HL-60 (cell line): ENCODE measurements around the gene OTOP3.

Source experiments
- DNase-seq, 2 experiments: peaks; one replicate each; pipeline ENCODE4 v3.0.0-alpha.2; 2010 to 2020; ENCODE audit warnings: low read depth in 1 of 2, low spot score in 1 of 2
- H3K27ac ChIP-seq: fragments of 250-450 bp; sonication (Bioruptor Pico); replicated peaks from 2 replicates; pipeline ENCODE4 v1.5.1; 2020; ENCODE audit warnings: mild to moderate bottlenecking, moderate library complexity
- H3K27me3 ChIP-seq: fragments of 250-450 bp; sonication (Bioruptor Pico); 2 replicates; pipeline ENCODE4 v1.5.1; 2021; ENCODE audit warnings: mild to moderate bottlenecking, moderate library complexity; ENCODE audit not compliant: insufficient read depth, poor library complexity, severe bottlenecking
- H3K4me3 ChIP-seq: replicated peaks from 2 replicates; pipeline ENCODE4 v1.5.1; 2011; ENCODE audit warnings: mild to moderate bottlenecking, control low read depth, low read length; ENCODE audit not compliant: insufficient read depth
- GABPA ChIP-seq: IDR thresholded peaks from 2 replicates; pipeline ENCODE4 v1.6.1; 2012; ENCODE audit warnings: low read depth
- POLR2AphosphoS5 ChIP-seq: IDR thresholded peaks from 2 replicates; pipeline ENCODE4 v1.6.1; 2012; ENCODE audit warnings: low read depth
- SPI1 ChIP-seq: IDR thresholded peaks from 2 replicates; pipeline ENCODE4 v1.6.1; 2012; ENCODE audit warnings: low read depth, mild to moderate bottlenecking, borderline replicate concordance
- TF ChIP-seq, protein P1 (sequence below): IDR thresholded peaks from 2 replicates; pipeline ENCODE4 v1.6.1; 2012; ENCODE audit warnings: low read depth; ENCODE audit not compliant: insufficient replicate concordance
- TF ChIP-seq, protein P2 (sequence below): IDR thresholded peaks from one replicate; pipeline ENCODE4 v1.5.1; 2011; ENCODE audit warnings: low read length, control low read depth, inconsistent platforms; ENCODE audit not compliant: insufficient read depth

OTOP3 gene

DNA sequence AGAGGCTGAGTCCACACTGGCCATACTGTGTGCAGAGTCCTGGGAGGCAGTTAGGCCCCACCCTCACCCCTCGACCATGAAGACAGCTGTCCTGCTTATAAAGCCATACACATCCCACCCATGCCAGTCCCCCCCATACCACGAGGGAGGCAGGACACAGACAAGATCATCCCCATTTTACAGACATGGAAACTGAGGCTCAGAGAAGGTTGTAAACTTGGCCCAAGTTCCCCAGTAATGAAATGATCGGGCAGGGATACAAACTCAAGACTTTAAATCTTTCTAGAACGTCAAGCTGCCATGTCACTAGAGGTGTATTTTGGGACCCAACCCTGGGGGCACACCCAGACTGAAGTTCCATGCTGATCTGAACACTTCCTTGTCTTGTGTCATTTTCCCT lies 20.4 kb downstream of the OTOP3 start:
- Histone ChIP-seq H3K27ac (no peak overlapping the region), H3K4me3 (no peak overlapping the region), H3K27me3 (no peaks in the 10 kb centered on the region)
- TF ChIP-seq, protein P1, sequence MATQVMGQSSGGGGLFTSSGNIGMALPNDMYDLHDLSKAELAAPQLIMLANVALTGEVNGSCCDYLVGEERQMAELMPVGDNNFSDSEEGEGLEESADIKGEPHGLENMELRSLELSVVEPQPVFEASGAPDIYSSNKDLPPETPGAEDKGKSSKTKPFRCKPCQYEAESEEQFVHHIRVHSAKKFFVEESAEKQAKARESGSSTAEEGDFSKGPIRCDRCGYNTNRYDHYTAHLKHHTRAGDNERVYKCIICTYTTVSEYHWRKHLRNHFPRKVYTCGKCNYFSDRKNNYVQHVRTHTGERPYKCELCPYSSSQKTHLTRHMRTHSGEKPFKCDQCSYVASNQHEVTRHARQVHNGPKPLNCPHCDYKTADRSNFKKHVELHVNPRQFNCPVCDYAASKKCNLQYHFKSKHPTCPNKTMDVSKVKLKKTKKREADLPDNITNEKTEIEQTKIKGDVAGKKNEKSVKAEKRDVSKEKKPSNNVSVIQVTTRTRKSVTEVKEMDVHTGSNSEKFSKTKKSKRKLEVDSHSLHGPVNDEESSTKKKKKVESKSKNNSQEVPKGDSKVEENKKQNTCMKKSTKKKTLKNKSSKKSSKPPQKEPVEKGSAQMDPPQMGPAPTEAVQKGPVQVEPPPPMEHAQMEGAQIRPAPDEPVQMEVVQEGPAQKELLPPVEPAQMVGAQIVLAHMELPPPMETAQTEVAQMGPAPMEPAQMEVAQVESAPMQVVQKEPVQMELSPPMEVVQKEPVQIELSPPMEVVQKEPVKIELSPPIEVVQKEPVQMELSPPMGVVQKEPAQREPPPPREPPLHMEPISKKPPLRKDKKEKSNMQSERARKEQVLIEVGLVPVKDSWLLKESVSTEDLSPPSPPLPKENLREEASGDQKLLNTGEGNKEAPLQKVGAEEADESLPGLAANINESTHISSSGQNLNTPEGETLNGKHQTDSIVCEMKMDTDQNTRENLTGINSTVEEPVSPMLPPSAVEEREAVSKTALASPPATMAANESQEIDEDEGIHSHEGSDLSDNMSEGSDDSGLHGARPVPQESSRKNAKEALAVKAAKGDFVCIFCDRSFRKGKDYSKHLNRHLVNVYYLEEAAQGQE = no peak
- TF ChIP-seq POLR2AphosphoS5 (no peak), SPI1 (no peak), GABPA (no peak)
- TF ChIP-seq, protein P2, sequence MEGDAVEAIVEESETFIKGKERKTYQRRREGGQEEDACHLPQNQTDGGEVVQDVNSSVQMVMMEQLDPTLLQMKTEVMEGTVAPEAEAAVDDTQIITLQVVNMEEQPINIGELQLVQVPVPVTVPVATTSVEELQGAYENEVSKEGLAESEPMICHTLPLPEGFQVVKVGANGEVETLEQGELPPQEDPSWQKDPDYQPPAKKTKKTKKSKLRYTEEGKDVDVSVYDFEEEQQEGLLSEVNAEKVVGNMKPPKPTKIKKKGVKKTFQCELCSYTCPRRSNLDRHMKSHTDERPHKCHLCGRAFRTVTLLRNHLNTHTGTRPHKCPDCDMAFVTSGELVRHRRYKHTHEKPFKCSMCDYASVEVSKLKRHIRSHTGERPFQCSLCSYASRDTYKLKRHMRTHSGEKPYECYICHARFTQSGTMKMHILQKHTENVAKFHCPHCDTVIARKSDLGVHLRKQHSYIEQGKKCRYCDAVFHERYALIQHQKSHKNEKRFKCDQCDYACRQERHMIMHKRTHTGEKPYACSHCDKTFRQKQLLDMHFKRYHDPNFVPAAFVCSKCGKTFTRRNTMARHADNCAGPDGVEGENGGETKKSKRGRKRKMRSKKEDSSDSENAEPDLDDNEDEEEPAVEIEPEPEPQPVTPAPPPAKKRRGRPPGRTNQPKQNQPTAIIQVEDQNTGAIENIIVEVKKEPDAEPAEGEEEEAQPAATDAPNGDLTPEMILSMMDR = no peak
- DNase-seq = no peak

DNA sequence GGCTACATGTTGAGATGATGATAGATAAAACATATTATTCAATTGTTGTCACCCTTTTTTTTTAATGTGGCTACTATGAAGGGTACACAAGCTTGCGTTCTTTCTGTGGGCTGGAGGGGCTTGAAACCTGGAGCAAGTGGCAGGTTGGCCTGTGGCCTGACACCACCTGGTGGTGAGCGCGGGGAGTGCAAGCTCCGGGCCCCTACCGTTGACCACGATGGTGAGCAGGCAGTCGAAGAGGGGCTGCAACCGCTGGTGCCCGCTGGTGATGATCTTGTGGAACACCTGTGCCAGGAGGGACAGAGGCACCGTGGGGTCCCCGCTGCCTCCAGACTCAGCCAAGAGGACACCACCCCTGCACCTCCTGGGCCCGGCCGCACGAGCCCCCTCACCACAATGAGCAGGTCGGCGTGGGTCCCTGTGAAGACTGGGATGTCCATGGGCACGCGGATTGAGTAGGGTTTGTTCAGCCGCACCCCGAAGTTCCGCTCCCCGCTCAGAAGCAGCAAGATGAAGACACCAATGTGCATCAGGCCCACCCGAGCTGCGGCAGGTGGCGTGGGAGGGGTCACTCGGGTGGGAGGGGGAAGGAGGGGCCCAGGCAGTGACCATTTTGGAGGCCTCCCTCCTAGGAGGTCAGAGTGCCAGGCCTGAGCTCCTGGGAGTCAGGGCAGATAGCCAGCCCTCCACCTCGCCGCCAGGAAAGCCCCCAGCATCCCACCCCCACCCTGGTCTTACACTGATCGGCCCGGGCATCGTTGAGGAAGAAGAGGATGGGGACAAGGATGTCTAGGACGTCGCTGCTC lies 22.4 kb downstream of the OTOP3 start:
- H3K27ac ChIP-seq = no peak overlapping the region
- H3K27me3 ChIP-seq = no peaks in the 10 kb centered on the region
- TF ChIP-seq, protein P2 = peak; percentile 86
- TF ChIP-seq POLR2AphosphoS5 = no peak
- H3K4me3 ChIP-seq = no peak overlapping the region
- DNase-seq = peak in 1 of 2 experiments; percentile 68

DNA sequence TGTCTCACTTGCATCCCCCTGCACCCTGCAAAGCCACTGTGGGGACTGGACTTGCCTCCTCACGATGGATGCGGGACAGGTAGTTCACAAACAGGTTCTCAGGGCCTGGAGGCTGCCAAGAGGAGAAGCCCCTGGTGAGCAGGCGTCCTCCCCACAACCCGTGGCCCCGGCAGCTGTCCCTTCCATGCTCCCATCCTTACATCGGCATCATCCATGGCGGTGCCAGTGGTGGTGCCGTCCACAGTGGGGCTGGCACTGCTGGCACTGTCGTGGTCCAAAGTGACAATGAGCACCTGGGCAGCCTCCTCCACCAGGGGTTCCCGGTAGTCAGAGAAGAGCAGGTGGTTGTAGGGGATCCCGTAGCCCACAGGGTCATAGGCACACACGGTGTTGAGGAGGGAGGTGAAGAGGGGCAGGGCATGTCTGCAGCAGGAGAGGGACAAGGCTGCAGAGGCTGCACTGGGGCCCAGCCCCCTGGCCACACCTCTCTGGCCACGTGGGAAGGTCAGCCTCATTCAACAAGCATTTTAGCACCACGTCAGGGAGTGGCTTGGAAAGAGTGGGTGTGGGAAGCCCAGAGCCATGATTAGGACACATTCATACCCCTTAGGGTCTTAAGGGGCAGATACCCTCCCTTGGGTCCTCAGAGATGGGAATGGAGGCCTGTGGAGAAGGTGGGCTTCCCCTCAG lies 24.3 kb downstream of the OTOP3 start:
- no peak for DNase-seq
- TF ChIP-seq GABPA = no peak
- Histone ChIP-seq H3K4me3 (no peak overlapping the region), H3K27me3 (no peaks in the 10 kb centered on the region), H3K27ac (no peak overlapping the region)

DNA sequence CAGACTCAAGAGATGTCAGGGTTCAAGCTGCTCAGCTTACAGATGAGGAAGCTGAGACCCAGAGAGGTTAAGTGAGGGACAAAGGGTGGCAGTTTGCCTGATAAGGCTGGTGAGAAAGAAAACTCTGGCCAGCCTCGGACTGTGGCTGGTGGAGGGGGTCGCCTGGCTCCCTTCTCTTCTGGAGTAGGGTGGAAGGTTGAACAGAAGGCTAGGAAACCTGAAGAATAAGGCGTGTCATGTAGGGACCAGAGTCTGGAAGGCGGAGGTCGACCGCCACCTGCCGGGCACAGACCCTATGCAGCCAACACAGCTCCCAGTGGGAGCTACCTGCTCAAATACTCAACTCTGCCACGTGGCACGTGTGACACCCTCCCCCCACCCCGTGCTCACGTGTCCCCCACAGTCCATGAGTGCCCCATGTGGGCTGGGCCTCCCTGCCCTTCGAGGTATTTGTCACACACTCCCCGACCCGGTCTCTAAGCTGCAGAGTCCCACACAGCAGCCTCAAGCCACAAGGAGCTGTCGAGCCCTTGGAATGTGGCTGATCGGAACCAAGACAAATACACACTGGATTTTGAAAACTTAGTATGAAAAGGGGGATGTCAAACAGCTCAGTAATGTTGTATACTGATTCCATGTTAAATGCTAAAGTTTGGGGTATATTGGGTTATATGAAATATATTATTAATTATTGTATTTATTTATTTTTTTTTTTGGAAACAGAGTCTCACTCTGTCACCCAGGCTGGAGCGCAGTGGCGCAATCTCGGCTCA lies 25.1 kb downstream of the OTOP3 start:
- Histone ChIP-seq H3K27me3 (no peaks in the 10 kb centered on the region), H3K27ac (no peak overlapping the region), H3K4me3 (no peak overlapping the region)
- peak; percentile 74 for DNase-seq
- TF ChIP-seq, protein P2 = peak; percentile 87
- TF ChIP-seq, protein P1 = no peak
